ENCODE data around the gene IFT74. TPM values are rescaled to one million over a fixed set of nuclear protein-coding genes. Genes with fewer than 3 reads are reported as not detected.

Gene IFT74
- total and polyA plus RNA-seq, 10 of the 15 experiments (the other 5 are each of a cell fraction or from before 2014, with no cell fraction given) = 7.6 to 15.4 (median 12.3) TPM

- FAIRE-seq = no peak
- Histone ChIP-seq H3K9me3 (replicated peaks; ENCODE audit: control insufficient read depth, insufficient read depth, low read length) (no peaks in the 10 kb centered on the region), H3K27ac (ENCODE audit: control insufficient read depth, insufficient read depth) (no peak overlapping the region), H3K27me3 (replicated peaks in 1 of 2; ENCODE audit: control insufficient read depth in 2 of 2, insufficient read depth in 2 of 2, low read length in 1 of 2) (no peaks in the 10 kb centered on the region), H3K79me2 (ENCODE audit: control insufficient read depth, insufficient read depth, low read length) (no peaks in the 10 kb centered on the region), H3K9ac (ENCODE audit: control insufficient read depth, insufficient read depth, low read length) (no peak overlapping the region), H3K4me1 (ENCODE audit: control insufficient read depth, insufficient read depth, low read length) (no peaks in the 10 kb centered on the region), H3K4me3 (no peak overlapping the region), H3K4me2 (ENCODE audit: control insufficient read depth, insufficient read depth) (no peak overlapping the region), H3K36me3 (ENCODE audit: control insufficient read depth in 2 of 2, insufficient read depth in 2 of 2, low read length in 1 of 2) (no peaks in the 10 kb centered on the region), H4K20me1 (ENCODE audit: control insufficient read depth, insufficient read depth) (no peaks in the 10 kb centered on the region), H2AFZ (ENCODE audit: control insufficient read depth, low read depth, low read length) (no peak overlapping the region)
- RAD21 ChIA-PET (ENCODE audit: unreplicated experiment) = no interaction called here
- CTCF ChIA-PET = interaction anchor here (1.7 kb wide), 1 partner anchor 242 kb away, joined by 4 read pairs; no protein-coding TSS in a partner anchor
- DNase-seq (ENCODE audit: low read depth, low spot score) = no peak
- ATAC-seq = no peak
- WGBS (ENCODE audit: insufficient coverage, insufficient replicate concordance, low lambda C conversion rate, missing lambda C conversion rate) = 100% methylated on average over 2 of the region's 2 CpGs
- intact Hi-C loops (cut with micrococcal nuclease; ENCODE audit: unreplicated experiment) = no loop called here
- POLR2A ChIA-PET = interaction anchor here (0.7 kb wide), 1 partner anchor 11 kb away, joined by 4 read pairs; no protein-coding TSS in a partner anchor
- in situ Hi-C loops (cut with MboI) = no loop called here
- TF ChIP-seq ESRRA (IDR thresholded peaks at IDR 0.05; ENCODE audit: low read length) (no peak), ATF3 (IDR thresholded peaks at IDR 0.05; ENCODE audit: borderline replicate concordance, extremely low read depth, low read depth, low read length) (no peak), IKZF2 (IDR thresholded peaks at IDR 0.05) (no peak), ZNF24 (IDR thresholded peaks at IDR 0.05) (no peak), RAD51 (IDR thresholded peaks at IDR 0.05) (no peak), CHD1 (IDR thresholded peaks at IDR 0.05; ENCODE audit: low read depth, low read length) (no peak), YBX1 (IDR thresholded peaks at IDR 0.05) (no peak)
- no TSS peak for BruUV-seq (replicated peaks)
- SMC1A ChIA-PET (ENCODE audit: uncharacterized antibody, unreplicated experiment) = interaction anchor here (1.3 kb wide), 1 partner anchor 8 kb away, joined by 4 read pairs; no protein-coding TSS in a partner anchor
Observed at GRCh38 chr9:27037499-27037898, 81.3 kb downstream of the IFT74 start.

- no peak overlapping the region for H3K9ac ChIP-seq (ENCODE audit: control insufficient read depth, insufficient read depth, low read length)
- no TSS peak for BruUV-seq (replicated peaks)
- no peak overlapping the region for H3K4me3 ChIP-seq
- H3K36me3 ChIP-seq (ENCODE audit: control insufficient read depth in 2 of 2, insufficient read depth in 2 of 2, low read length in 1 of 2) = no peaks in the 10 kb centered on the region
- no peaks in the 10 kb centered on the region for H3K79me2 ChIP-seq (ENCODE audit: control insufficient read depth, insufficient read depth, low read length)
- in situ Hi-C loops (cut with MboI) = no loop called here
- H2AFZ ChIP-seq (ENCODE audit: control insufficient read depth, low read depth, low read length) = no peak overlapping the region
- H4K20me1 ChIP-seq (ENCODE audit: control insufficient read depth, insufficient read depth) = no peaks in the 10 kb centered on the region
- no peaks in the 10 kb centered on the region for H3K4me1 ChIP-seq (ENCODE audit: control insufficient read depth, insufficient read depth, low read length)
- intact Hi-C loops (cut with micrococcal nuclease; ENCODE audit: unreplicated experiment) = no loop called here
- ChIA-PET SMC1A (ENCODE audit: uncharacterized antibody, unreplicated experiment) (no interaction called here), RAD21 (ENCODE audit: unreplicated experiment) (no interaction called here), CTCF (no interaction called here), POLR2A (no interaction called here)
- no peak for FAIRE-seq
- DNase-seq (ENCODE audit: low read depth, low spot score) = no peak
- no peak overlapping the region for H3K27ac ChIP-seq (ENCODE audit: control insufficient read depth, insufficient read depth)
- no peaks in the 10 kb centered on the region for H3K9me3 ChIP-seq (replicated peaks; ENCODE audit: control insufficient read depth, insufficient read depth, low read length)
- H3K4me2 ChIP-seq (ENCODE audit: control insufficient read depth, insufficient read depth) = no peak overlapping the region
- no peaks in the 10 kb centered on the region for H3K27me3 ChIP-seq (replicated peaks in 1 of 2; ENCODE audit: control insufficient read depth in 2 of 2, insufficient read depth in 2 of 2, low read length in 1 of 2)
- ATAC-seq = no peak
- no peak for TF ChIP-seq CEBPZ (IDR thresholded peaks at IDR 0.05; ENCODE audit: low read depth, low read length)
- TF ChIP-seq CTCF (IDR thresholded peaks at IDR 0.05 in 2 of 3, conservative IDR thresholded peaks at IDR 0.05 in 1 of 3; ENCODE audit: control insufficient read depth in 2 of 3, extremely low read depth in 1 of 3, insufficient read depth in 1 of 3, low read depth in 3 of 3, low read length in 3 of 3) = no peak
Observed at GRCh38 chr9:27041746-27042145, 85.5 kb downstream of the IFT74 start.

All from GM12878 (cell line).